Fibroblast of pulmonary artery (primary cell): ENCODE data around the gene SPTBN1.

Experiments used
- DNase-seq: peaks from one replicate; pipeline ENCODE4 v3.0.0-alpha.2; 2010; ENCODE audit warnings: low read depth
- H3K4me3 ChIP-seq: replicated peaks from 2 replicates; pipeline ENCODE4 v1.5.1; 2011; ENCODE audit warnings: low read depth, mild to moderate bottlenecking, control low read depth, low read length, moderate library complexity
- TF ChIP-seq, protein P1 (sequence below): IDR thresholded peaks from 2 replicates; pipeline ENCODE4 v1.5.1; 2011; ENCODE audit warnings: mild to moderate bottlenecking, control low read depth, low read length, inconsistent platforms; ENCODE audit errors: missing control alignments

The SPTBN1 gene

DNA sequence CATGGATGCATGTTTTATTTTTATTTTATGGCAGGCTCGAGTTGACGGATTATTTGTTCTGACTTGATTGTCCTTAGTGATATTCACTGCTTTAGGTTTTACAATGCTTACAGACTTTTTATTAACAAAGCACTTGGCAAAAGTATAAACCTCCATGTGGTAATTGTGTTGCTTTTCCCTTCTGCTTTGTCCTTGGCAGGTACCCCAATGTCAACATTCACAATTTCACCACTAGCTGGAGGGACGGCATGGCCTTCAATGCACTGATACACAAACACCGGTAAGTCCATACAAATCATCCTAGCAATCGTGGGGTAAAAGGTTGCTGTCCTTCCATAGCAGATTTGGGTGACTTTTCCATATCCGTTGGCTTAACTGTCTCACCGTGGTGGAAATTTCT, 161.3 kb downstream of the SPTBN1 start:
- H3K4me3 ChIP-seq = no peak overlapping the region
- no peak for DNase-seq
- TF ChIP-seq, protein P1, sequence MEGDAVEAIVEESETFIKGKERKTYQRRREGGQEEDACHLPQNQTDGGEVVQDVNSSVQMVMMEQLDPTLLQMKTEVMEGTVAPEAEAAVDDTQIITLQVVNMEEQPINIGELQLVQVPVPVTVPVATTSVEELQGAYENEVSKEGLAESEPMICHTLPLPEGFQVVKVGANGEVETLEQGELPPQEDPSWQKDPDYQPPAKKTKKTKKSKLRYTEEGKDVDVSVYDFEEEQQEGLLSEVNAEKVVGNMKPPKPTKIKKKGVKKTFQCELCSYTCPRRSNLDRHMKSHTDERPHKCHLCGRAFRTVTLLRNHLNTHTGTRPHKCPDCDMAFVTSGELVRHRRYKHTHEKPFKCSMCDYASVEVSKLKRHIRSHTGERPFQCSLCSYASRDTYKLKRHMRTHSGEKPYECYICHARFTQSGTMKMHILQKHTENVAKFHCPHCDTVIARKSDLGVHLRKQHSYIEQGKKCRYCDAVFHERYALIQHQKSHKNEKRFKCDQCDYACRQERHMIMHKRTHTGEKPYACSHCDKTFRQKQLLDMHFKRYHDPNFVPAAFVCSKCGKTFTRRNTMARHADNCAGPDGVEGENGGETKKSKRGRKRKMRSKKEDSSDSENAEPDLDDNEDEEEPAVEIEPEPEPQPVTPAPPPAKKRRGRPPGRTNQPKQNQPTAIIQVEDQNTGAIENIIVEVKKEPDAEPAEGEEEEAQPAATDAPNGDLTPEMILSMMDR = no peak

DNA sequence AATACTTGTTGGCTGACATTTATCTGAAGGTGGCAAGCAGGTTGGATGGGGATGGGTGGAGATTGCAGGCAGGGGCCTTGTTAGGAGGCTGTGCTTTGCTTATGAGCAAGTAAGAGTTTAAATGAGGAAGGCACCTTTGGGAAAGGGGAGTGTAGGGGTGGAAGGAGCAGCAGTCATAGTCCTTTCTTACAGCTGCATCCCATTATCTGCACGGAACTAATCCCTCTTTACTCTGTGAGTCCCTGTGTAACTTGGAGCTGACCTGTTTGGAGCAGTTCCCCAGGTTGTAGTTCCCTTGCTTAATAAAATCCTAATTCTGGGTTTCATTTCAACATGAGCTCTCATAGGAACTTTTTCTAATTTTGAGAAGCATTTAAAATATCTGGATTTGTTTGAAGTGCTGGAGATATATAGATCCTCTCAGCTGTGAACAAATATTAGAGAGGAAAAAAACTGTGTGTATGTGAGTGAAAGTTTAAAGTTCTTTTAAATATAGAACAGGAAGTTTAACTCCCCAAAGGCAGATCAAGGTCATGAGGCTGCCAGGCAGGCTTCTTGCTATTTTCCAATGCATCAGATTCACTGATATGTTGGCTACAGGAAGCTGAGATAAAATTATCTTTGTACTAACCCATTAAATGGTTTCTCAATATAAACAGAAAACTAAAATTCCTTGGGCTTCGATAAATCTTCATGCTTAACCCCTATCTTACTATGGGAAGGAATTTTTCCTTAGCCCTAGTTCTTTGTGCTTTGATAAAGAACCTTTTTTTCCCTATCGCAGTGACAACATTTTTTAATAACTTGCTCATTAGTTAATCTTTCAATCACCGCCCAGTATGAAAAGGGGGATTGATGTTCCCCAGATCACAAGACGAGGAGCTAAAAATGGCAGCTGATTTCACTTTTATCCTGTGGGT, 162.8 kb downstream of the SPTBN1 start:
- TF ChIP-seq, protein P1 = no peak
- H3K4me3 ChIP-seq = no peak overlapping the region
- DNase-seq = no peak

DNA sequence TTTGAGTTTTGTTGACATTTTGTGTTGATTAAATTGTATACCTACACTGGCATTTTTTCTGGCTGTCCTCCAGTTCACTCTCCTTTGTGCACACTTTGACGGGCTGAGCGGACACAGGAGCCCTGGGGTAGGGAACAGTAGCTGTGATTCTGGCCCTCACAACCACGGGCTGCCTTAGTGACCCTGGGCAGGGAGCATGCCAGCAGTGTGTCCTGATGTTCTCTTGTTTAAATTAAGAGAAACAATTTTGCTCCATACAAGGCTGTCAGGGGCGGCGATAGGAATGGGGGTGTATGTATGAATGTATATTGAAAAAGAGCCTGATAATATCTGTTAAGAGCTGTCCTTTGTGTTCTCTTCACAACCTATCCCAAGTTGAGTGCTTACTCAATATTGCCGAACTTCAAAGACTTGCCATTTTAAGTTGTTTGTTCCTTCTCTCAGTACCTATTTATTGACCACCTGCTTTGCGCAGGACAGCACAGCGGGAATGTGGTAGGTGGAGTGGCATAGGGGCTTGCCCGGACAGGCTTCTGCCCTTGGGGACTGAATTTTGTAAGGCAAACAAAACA, 163.6 kb downstream of the SPTBN1 start:
- TF ChIP-seq, protein P1 = no peak
- H3K4me3 ChIP-seq = no peak overlapping the region
- no peak for DNase-seq

DNA sequence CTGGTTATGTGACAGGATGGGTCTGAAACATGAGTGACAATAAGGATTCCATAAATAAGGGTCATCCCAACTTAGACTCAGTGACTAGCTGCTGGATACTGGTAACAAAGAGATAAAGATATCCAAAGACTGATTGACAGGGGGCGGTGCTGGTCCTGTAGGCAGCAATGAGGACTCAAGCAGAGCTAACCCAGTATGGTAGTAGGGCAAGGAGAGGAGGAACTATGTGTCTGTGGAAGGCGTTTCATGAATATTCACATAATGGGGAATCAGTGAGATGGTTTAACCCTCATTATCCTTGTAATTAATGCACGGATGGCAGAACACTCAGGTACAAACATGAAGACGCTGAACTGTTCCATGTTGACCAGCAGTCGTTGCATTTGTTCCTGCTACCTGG, 164.8 kb downstream of the SPTBN1 start:
- TF ChIP-seq, protein P1 = no peak
- DNase-seq = no peak
- H3K4me3 ChIP-seq = no peak overlapping the region

DNA sequence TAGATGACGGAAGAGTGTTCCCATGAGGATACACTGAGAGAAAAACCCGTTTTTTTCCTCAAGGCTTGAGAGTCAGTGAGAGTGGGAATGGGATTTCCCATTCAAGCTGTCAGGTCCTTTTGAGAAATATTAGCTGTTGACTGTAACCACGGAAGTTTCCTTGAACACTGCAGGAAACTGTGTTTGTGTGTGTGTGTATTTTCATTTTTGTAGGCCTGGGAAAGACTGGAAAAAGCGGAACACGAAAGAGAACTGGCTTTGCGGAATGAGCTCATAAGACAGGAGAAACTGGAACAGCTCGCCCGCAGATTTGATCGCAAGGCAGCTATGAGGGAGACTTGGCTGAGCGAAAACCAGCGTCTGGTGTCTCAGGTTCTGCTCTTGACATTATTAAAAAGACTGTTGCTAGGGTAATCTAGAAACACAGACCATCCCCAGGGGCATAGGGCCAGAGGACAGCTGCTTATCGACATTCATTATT, 168.5 kb downstream of the SPTBN1 start:
- TF ChIP-seq, protein P1 = no peak
- H3K4me3 ChIP-seq = no peak overlapping the region
- DNase-seq = peak; percentile 79

DNA sequence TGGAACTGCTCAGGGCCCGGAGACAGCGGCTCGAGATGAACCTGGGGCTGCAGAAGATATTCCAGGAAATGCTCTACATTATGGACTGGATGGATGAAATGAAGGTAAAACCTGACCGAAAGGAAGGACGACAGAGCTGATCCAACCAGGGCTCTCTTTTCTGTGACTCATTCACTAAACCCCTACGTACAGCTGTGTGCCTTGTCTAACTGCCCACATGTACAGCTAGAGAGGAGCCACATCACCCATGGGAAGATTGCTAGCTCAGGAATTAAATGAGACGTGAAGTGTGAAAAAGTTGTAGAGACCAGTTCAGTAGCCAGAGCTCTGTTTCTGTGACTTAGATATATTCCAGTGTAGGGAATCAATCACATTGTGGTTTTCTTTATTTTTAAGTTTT, 170.0 kb downstream of the SPTBN1 start:
- no peak for DNase-seq
- TF ChIP-seq, protein P1 = no peak
- H3K4me3 ChIP-seq = no peak overlapping the region

DNA sequence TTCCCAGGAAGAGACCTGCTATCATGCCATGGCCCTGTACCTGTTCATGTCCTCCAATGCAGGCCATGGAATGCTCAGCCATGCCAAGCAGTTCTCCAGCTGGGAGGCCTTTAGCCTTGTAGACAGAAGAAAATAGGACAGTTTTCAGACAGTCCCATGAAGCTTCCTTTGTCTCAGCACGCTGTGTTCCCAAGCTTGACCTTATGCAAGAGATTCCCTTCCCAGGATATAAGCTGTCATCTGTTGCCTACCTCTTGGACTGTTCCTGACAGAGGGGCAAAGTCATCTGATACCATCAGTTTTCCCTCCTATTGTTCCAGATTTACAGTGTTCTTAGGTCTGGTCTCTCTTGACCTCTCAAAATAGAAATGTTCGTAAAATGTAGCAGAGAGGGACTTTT, 170.8 kb downstream of the SPTBN1 start:
- no peak overlapping the region for H3K4me3 ChIP-seq
- DNase-seq = no peak
- TF ChIP-seq, protein P1 = no peak
